Stomach (tissue), 9 donors: ENCODE results near the gene NKAIN2. TPM values are rescaled to one million over a fixed set of nuclear protein-coding genes. Genes with fewer than 3 reads are reported as not detected.

ENCODE experiments used
- DNase-seq, 2 donors: peaks; one replicate each; pipeline versions ENCODE4 v3.0.0 to v3.0.0-alpha.2; 2013 to 2019
- H3K27ac ChIP-seq, 5 donors: fragments of 200-600 bp in 4 of 5; sonication (generic) in 4 of 5; one replicate each; pipeline ENCODE4 v1.5.1; 2013 to 2019; ENCODE audit warnings: mild to moderate bottlenecking in 1 of 5, moderate library complexity in 1 of 5
- H3K27me3 ChIP-seq, 3 donors: fragments of 200-600 bp; sonication (generic); one replicate each; pipeline ENCODE4 v1.5.1; 2017 to 2019; ENCODE audit warnings: mixed run types in 1 of 3
- H3K36me3 ChIP-seq, 4 donors: fragments of 200-600 bp; sonication (generic); 1 replicate in 3 of 4; 2 replicates in 1 of 4; pipeline ENCODE4 v1.5.1; 2016 to 2019
- H3K4me1 ChIP-seq, 4 donors: fragments of 200-600 bp; sonication (generic); one replicate each; pipeline ENCODE4 v1.5.1; 2016 to 2019
- H3K4me3 ChIP-seq, 4 donors: fragments of 200-600 bp; sonication (generic) in 3 of 4; one replicate each; pipeline ENCODE4 v1.5.1; 2016 to 2019; ENCODE audit warnings: mild to moderate bottlenecking in 1 of 4
- H3K9me3 ChIP-seq, 4 donors: fragments of 200-600 bp; sonication (generic); one replicate each; pipeline ENCODE4 v1.5.1; 2016 to 2019
- CTCF ChIP-seq, 7 experiments: fragments of 450-650 bp in 4 of 7; fragments of 200-600 bp in 3 of 7; sonication (generic) in 3 of 7; IDR thresholded peaks; one replicate each; pipeline ENCODE4 v1.5.1; 2016 to 2019; ENCODE audit warnings: antibody characterized with exemption in 7 of 7, control low read depth in 2 of 7, mild to moderate bottlenecking in 1 of 7
- EP300 ChIP-seq: sonication (generic); formaldehyde crosslinking; IDR thresholded peaks from one replicate; pipeline ENCODE4 v1.6.1; 2017; ENCODE audit warnings: antibody characterized with exemption
- POLR2A ChIP-seq, 4 donors: fragments of 450-650 bp; IDR thresholded peaks; one replicate each; pipeline ENCODE4 v1.6.1; 2016; ENCODE audit warnings: antibody characterized with exemption in 4 of 4, control low read depth in 2 of 4, mild to moderate bottlenecking in 1 of 4, moderate library complexity in 1 of 4
- POLR2AphosphoS5 ChIP-seq, 3 donors: sonication (generic); formaldehyde crosslinking; IDR thresholded peaks; one replicate each; pipeline ENCODE4 v1.6.1; 2016; ENCODE audit warnings: antibody characterized with exemption in 3 of 3
- WGBS, 5 donors: extraction: QIAGEN DNeasy Blood & Tissue Kit in 3 of 5; methylation state at CpG; one replicate each; pipeline versions ENCODE4 v1.1.5 to v1.1.7; 2013 to 2018; 5-methylcytosine and 5-hydroxymethylcytosine counted together
- intact Hi-C: fragments of 100-400 bp; cut with DNase I; formaldehyde crosslinking; loops from one replicate; pipeline ENCODE4 v1.15.1; 2023; ENCODE audit warnings: low total_unique reads
- polyA plus RNA-seq, 3 donors: library from polyadenylated mRNA; stranded (reverse); fragments of 200-250 nt; gene quantifications; one replicate each; pipeline ENCODE4 v1.2.3, GENCODE V29; 2013
- total RNA-seq, 5 donors: library from RNA; depleted of rRNA; stranded (reverse); fragments of >200 nt; gene quantifications; one replicate each; pipeline versions ENCODE4 v1.1.0 to v1.2.3, GENCODE V29; 2014 to 2016
- donor health status: healthy with polysubstance abuse.
- donor health status: Bipolar disorder and iron deficiency.
- donor health status: healthy.

Gene NKAIN2
- total and polyA plus RNA-seq, 8 donors: 0.13 to 9.6 (median 1.5) TPM; not detected in 5

GRCh38 chr6:124793398-124793797, 989.7 kb downstream of the NKAIN2 start:
- DNase-seq: no peak
- Histone ChIP-seq H3K9me3 (no peaks in the 10 kb centered on the region), H3K27ac (no peak overlapping the region), H3K27me3 (no peaks in the 10 kb centered on the region), H3K4me3 (no peak overlapping the region), H3K4me1 (no peaks in the 10 kb centered on the region), H3K36me3 (no peaks in the 10 kb centered on the region)
- intact Hi-C loops: no loop called here
- no peak for TF ChIP-seq EP300
- TF ChIP-seq POLR2A (IDR thresholded peaks at IDR 0.05): no peak
- TF ChIP-seq CTCF (IDR thresholded peaks at IDR 0.05): no peak
- no peak for TF ChIP-seq POLR2AphosphoS5 (IDR thresholded peaks at IDR 0.05)

- Histone ChIP-seq H3K27ac (no peak overlapping the region), H3K9me3 (no peaks in the 10 kb centered on the region), H3K4me3 (no peak overlapping the region), H3K4me1 (no peaks in the 10 kb centered on the region), H3K27me3 (no peaks in the 10 kb centered on the region), H3K36me3 (no peaks in the 10 kb centered on the region)
- peak in 1 of 2 donors; percentile 61 for DNase-seq
- 84 to 91% (median 89%) methylated on average over 4 of the region's 4 CpGs for WGBS, 5 donors
- intact Hi-C loops: no loop called here
- no peak for TF ChIP-seq POLR2AphosphoS5 (IDR thresholded peaks at IDR 0.05)
- TF ChIP-seq POLR2A (IDR thresholded peaks at IDR 0.05): no peak
- TF ChIP-seq EP300: no peak
- no peak for TF ChIP-seq CTCF (IDR thresholded peaks at IDR 0.05)
Observed at GRCh38 chr6:124795643-124796463, 992.2 kb downstream of the NKAIN2 start.

- Histone ChIP-seq H3K4me1 (no peaks in the 10 kb centered on the region), H3K9me3 (no peaks in the 10 kb centered on the region), H3K27ac (no peak overlapping the region), H3K36me3 (no peaks in the 10 kb centered on the region), H3K4me3 (no peak overlapping the region), H3K27me3 (no peaks in the 10 kb centered on the region)
- 83 to 90% (median 89%) methylated on average over 4 of the region's 4 CpGs for WGBS, 5 donors
- intact Hi-C loops: no loop called here
- TF ChIP-seq POLR2AphosphoS5 (IDR thresholded peaks at IDR 0.05): no peak
- TF ChIP-seq CTCF (IDR thresholded peaks at IDR 0.05): no peak
- no peak for TF ChIP-seq EP300
- TF ChIP-seq POLR2A (IDR thresholded peaks at IDR 0.05): no peak
- DNase-seq: no peak
Observed at GRCh38 chr6:124796464-124796970, 992.9 kb downstream of the NKAIN2 start.

GRCh38 chr6:124797224-124797623, 993.6 kb downstream of the NKAIN2 start:
- H3K27me3 ChIP-seq: no peaks in the 10 kb centered on the region
- TF ChIP-seq CTCF (IDR thresholded peaks at IDR 0.05) (no peak), POLR2A (IDR thresholded peaks at IDR 0.05) (no peak), EP300 (no peak), POLR2AphosphoS5 (IDR thresholded peaks at IDR 0.05) (no peak)

More at GRCh38 chr6:124797224-124797623, 993.6 kb downstream of the NKAIN2 start:
- no peak overlapping the region for H3K27ac ChIP-seq
- no peak overlapping the region for H3K4me3 ChIP-seq
- no peak for DNase-seq
- intact Hi-C loops: no loop called here
- no peaks in the 10 kb centered on the region for H3K9me3 ChIP-seq
- no peaks in the 10 kb centered on the region for H3K4me1 ChIP-seq
- H3K36me3 ChIP-seq: no peaks in the 10 kb centered on the region
